Nephron progenitor cell (in vitro differentiated cells): Measurements from ENCODE around the gene CHCT1.

ENCODE experiments used
- DNase-seq: peaks from one replicate; pipeline ENCODE4 v3.0.0; 2021
- H3K27ac Mint-ChIP-seq: 2 replicates; pipeline ENCODE4 v1.8.0; 2021; ENCODE audit warnings: mild to moderate bottlenecking, moderate library complexity, mixed read lengths
- H3K27me3 Mint-ChIP-seq: 2 replicates; pipeline ENCODE4 v1.8.0; 2021; ENCODE audit warnings: mild to moderate bottlenecking, low read depth, mixed read lengths; ENCODE audit not compliant: poor library complexity
- H3K36me3 Mint-ChIP-seq: 2 replicates; pipeline ENCODE4 v1.8.0; 2021; ENCODE audit warnings: low read depth, mixed read lengths
- H3K4me1 Mint-ChIP-seq: 2 replicates; pipeline ENCODE4 v1.8.0; 2021; ENCODE audit warnings: mixed read lengths
- H3K4me3 Mint-ChIP-seq: 2 replicates; pipeline ENCODE4 v1.8.0; 2021; ENCODE audit warnings: mild to moderate bottlenecking, moderate library complexity, mixed read lengths
- H3K9me3 Mint-ChIP-seq: 2 replicates; pipeline ENCODE4 v1.8.0; 2021; ENCODE audit warnings: mild to moderate bottlenecking, moderate library complexity, mixed read lengths
- CTCF ChIP-seq: fragments of 200-600 bp; sonication (generic); IDR thresholded peaks from 2 replicates; pipeline ENCODE4 v1.5.0; 2021; ENCODE audit warnings: antibody characterized with exemption

CHCT1 gene

DNA sequence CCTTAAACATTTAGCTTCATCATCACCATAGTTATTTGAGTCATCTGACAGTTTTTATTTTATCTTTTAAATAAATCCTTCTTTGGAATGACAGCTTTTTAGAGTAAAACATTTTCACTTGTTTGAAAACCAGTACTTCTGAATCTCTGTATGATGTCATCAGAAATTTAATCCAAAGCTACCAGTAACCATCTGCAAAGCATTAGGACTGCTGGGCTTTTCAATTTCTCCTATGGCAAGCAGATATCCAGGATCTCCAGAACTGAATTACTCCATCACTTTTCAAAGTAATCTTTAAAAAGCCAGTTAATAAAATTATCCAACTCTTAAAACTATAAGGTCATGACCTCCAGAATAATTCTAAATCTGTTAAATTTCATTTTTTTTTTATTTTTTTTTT, 51.5 kb downstream of the CHCT1 start:
- no peak overlapping the region for H3K4me3 Mint-ChIP-seq
- DNase-seq, result no peak
- no peaks in the 10 kb centered on the region for H3K4me1 Mint-ChIP-seq
- peaks cover 17% of the 10 kb centered on the region for H3K9me3 Mint-ChIP-seq
- no peak overlapping the region for H3K27ac Mint-ChIP-seq
- TF ChIP-seq CTCF, result no peak
- no peaks in the 10 kb centered on the region for H3K27me3 Mint-ChIP-seq
- H3K36me3 Mint-ChIP-seq, result peaks cover 68% of the 10 kb centered on the region
